Natural killer cell (primary cell): ENCODE measurements around the gene TCTN1. TPM values are rescaled to one million over a fixed set of nuclear protein-coding genes. Genes with fewer than 3 reads are reported as not detected.

ENCODE experiments used
- ATAC-seq, 3 donors: fragments of 150-1000 bp in 2 of 3; fragments of 200-7000 bp in 1 of 3; cut with Tn5 transposase; 1 replicate in 1 of 3; 2 replicates in 2 of 3; pipeline ENCODE4 v1.10.0; 2021; ENCODE audit warnings: mild to moderate bottlenecking in 2 of 3, moderate library complexity in 2 of 3
- DNase-seq, 2 donors: peaks; one replicate each; pipeline versions ENCODE4 v3.0.0 to v3.0.0-alpha.2; 2013 to 2021; ENCODE audit warnings: mixed read lengths in 1 of 2
- H3K27ac ChIP-seq: one replicate; pipeline ENCODE4 v1.5.1; 2013; ENCODE audit warnings: mild to moderate bottlenecking, low read length
- H3K27me3 ChIP-seq: one replicate; pipeline ENCODE4 v1.6.1; 2013; ENCODE audit warnings: low read length; ENCODE audit not compliant: control insufficient read depth, insufficient read depth
- H3K36me3 ChIP-seq: one replicate; pipeline ENCODE4 v1.6.1; 2013; ENCODE audit warnings: low read length; ENCODE audit not compliant: control insufficient read depth, insufficient read depth
- H3K4me1 ChIP-seq: one replicate; pipeline ENCODE4 v1.6.1; 2013; ENCODE audit warnings: low read length; ENCODE audit not compliant: control insufficient read depth, insufficient read depth
- H3K4me3 ChIP-seq: one replicate; pipeline ENCODE4 v1.5.1; 2013; ENCODE audit warnings: low read length
- H3K9me3 ChIP-seq: one replicate; pipeline ENCODE4 v1.6.1; 2013; ENCODE audit warnings: low read length; ENCODE audit not compliant: control insufficient read depth, insufficient read depth
- H3K27ac Mint-ChIP-seq, 2 donors: one replicate each; pipeline ENCODE4 v1.8.0; 2022; ENCODE audit warnings: mild to moderate bottlenecking in 2 of 2, mixed read lengths in 2 of 2, moderate library complexity in 1 of 2
- H3K27me3 Mint-ChIP-seq, 2 donors: one replicate each; pipeline ENCODE4 v1.8.0; 2022; ENCODE audit warnings: low read depth in 2 of 2, mixed read lengths in 2 of 2
- H3K36me3 Mint-ChIP-seq: one replicate; pipeline ENCODE4 v1.8.0; 2022; ENCODE audit warnings: mixed read lengths
- H3K4me1 Mint-ChIP-seq, 2 donors: one replicate each; pipeline ENCODE4 v1.8.0; 2022; ENCODE audit warnings: mixed read lengths in 2 of 2
- H3K4me3 Mint-ChIP-seq: one replicate; pipeline ENCODE4 v1.8.0; 2022; ENCODE audit warnings: mild to moderate bottlenecking, moderate library complexity, mixed read lengths
- H3K9me3 Mint-ChIP-seq, 2 donors: one replicate each; pipeline ENCODE4 v1.8.0; 2022; ENCODE audit warnings: mixed read lengths in 2 of 2
- WGBS: methylation state at CpG from one replicate; pipeline ENCODE4 v1.1.7; 2013; ENCODE audit warnings: missing lambda C conversion rate; ENCODE audit not compliant: insufficient coverage; 5-methylcytosine and 5-hydroxymethylcytosine counted together
- intact Hi-C: fragments of 100-400 bp; cut with micrococcal nuclease; formaldehyde crosslinking; loops from one replicate; pipeline ENCODE4 v1.14.2; 2022
- total RNA-seq, 4 donors: library from RNA; stranded (reverse); fragments of 120-200 nt in 1 of 4; gene quantifications; one replicate each; pipeline versions ENCODE4 v1.2.3 to v1.2.4, GENCODE V29; 2013 to 2022
- TF ChIP-seq, protein P1 (sequence below): fragments of 200-600 bp; IDR thresholded peaks from one replicate; pipeline ENCODE4 v1.8.0; 2022; ENCODE audit warnings: antibody characterized with exemption

Gene TCTN1
- total RNA-seq, 3 donors from 2014 or later (not counting 1 experiment from before 2014, with no cell fraction given): 4.3 to 6.6 (median 5.2) TPM

DNA sequence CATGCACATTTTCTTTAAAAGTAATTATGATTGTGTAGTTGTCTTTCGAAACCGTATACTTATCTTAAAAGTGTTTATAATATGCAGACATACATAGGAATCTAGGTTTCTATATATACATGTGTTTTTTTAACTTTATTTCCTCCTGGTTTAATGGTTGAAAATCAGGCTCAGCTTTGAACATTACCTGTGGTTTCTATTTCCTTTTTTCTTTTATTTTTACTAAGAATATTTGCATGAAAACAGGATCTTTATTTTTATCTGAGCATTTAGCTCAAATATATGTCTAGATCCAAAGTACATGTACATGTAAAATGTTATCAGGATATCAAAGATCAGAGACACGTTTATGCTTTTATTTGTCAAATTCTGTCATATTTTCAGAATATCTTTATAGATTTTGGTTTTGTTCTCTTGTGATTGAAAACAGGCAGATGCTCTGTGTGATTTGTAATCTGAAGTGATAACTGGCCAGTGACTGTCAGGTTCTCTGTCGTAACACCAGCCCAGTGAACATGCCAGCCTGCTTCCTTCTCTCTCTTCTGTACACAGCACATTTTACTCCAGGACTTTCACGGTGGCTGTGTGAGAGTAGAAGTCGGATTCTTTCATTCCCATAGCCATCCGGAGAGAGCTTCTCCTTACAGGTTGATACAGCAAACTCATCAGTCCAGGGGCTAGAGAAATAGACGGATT is 13.7 kb downstream of the TCTN1 start:
- H3K9me3 ChIP-seq: no peaks in the 10 kb centered on the region
- H3K4me3 Mint-ChIP-seq: no peak overlapping the region
- WGBS: 60% methylated on average over 1 of the region's 8 CpGs
- no peak for ATAC-seq
- no peaks in the 10 kb centered on the region for H3K9me3 Mint-ChIP-seq
- no peak overlapping the region for H3K27ac Mint-ChIP-seq
- no peaks in the 10 kb centered on the region for H3K27me3 ChIP-seq
- no peaks in the 10 kb centered on the region for H3K4me1 Mint-ChIP-seq
- TF ChIP-seq, protein P1, sequence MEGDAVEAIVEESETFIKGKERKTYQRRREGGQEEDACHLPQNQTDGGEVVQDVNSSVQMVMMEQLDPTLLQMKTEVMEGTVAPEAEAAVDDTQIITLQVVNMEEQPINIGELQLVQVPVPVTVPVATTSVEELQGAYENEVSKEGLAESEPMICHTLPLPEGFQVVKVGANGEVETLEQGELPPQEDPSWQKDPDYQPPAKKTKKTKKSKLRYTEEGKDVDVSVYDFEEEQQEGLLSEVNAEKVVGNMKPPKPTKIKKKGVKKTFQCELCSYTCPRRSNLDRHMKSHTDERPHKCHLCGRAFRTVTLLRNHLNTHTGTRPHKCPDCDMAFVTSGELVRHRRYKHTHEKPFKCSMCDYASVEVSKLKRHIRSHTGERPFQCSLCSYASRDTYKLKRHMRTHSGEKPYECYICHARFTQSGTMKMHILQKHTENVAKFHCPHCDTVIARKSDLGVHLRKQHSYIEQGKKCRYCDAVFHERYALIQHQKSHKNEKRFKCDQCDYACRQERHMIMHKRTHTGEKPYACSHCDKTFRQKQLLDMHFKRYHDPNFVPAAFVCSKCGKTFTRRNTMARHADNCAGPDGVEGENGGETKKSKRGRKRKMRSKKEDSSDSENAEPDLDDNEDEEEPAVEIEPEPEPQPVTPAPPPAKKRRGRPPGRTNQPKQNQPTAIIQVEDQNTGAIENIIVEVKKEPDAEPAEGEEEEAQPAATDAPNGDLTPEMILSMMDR: no peak
- no peak for DNase-seq
- no peaks in the 10 kb centered on the region for H3K36me3 ChIP-seq
- H3K4me1 ChIP-seq: peaks cover 4% of the 10 kb centered on the region
- no peaks in the 10 kb centered on the region for H3K27me3 Mint-ChIP-seq
- H3K4me3 ChIP-seq: no peak overlapping the region
- peak overlapping the region; percentile 40 for H3K27ac ChIP-seq
- intact Hi-C loops: no loop called here
- H3K36me3 Mint-ChIP-seq: no peaks in the 10 kb centered on the region

DNA sequence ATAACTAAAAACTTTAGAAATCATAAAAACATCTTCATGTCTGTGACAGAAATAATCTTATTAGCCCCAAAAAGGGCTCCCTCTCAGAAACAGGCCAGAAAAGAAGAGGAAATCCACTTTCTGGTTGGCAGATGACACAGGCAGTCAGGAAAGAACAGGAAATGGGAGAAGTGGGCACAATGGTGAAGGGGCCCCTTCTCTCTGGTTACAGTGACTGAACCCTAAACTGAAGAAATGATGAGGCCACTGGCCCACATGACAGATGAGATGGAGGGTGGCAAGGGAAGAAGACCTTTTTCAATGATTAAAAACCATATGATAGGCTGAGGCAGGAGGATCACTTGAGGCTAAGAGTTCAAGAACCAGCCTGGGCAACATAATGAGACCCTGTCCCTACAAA is 21.1 kb downstream of the TCTN1 start:
- intact Hi-C loops: no loop called here
- Mint-ChIP-seq H3K4me1 (peaks cover 0 to 10% of the 10 kb centered on the region in 2 donors), H3K4me3 (no peak overlapping the region), H3K27ac (no peak overlapping the region), H3K9me3 (no peaks in the 10 kb centered on the region), H3K36me3 (no peaks in the 10 kb centered on the region), H3K27me3 (no peaks in the 10 kb centered on the region)
- Histone ChIP-seq H3K4me1 (peaks cover 11% of the 10 kb centered on the region), H3K27ac (no peak overlapping the region), H3K27me3 (no peaks in the 10 kb centered on the region), H3K36me3 (no peaks in the 10 kb centered on the region), H3K4me3 (no peak overlapping the region), H3K9me3 (no peaks in the 10 kb centered on the region)
- no peak for DNase-seq
- ATAC-seq: no peak
- TF ChIP-seq, protein P1: no peak

DNA sequence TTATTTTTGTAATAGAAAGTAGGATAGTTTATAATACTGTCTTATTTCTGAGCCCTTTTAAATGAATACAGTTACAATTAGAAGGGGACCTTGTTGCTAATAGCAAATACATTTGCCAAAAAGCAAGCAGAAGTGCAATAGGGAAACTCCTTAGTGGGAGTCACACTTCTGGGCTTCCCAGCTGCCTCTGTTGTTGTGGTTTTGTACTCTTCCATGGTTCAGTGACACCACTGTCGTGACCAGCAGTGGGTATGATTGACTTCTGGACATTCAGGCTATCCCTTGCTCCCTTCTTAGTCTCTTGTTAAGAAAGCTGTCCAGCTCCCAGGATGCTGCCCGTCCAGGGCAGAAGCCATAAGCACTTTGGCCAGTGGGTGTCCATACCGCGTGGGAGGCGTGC is 22.6 kb downstream of the TCTN1 start:
- H3K4me3 ChIP-seq: no peak overlapping the region
- DNase-seq (no peak), ATAC-seq (no peak)
- Mint-ChIP-seq H3K9me3 (no peaks in the 10 kb centered on the region), H3K4me3 (no peak overlapping the region), H3K27ac (no peak overlapping the region), H3K4me1 (peaks cover 0 to 10% of the 10 kb centered on the region in 2 donors), H3K36me3 (no peaks in the 10 kb centered on the region), H3K27me3 (no peaks in the 10 kb centered on the region)
- H3K27me3 ChIP-seq: no peaks in the 10 kb centered on the region
- H3K27ac ChIP-seq: no peak overlapping the region
- TF ChIP-seq, protein P1: no peak
- no peaks in the 10 kb centered on the region for H3K9me3 ChIP-seq
- H3K36me3 ChIP-seq: no peaks in the 10 kb centered on the region
- 83% methylated on average over 5 of the region's 5 CpGs for WGBS
- peaks cover 11% of the 10 kb centered on the region for H3K4me1 ChIP-seq
- intact Hi-C loops: no loop called here
